GM18951 (cell line): ENCODE results near the gene MTG1.
A peak's percentile ranks its signal among the peaks of the same experiment; 100 is the strongest.

Source experiments
- POLR2A ChIP-seq: IDR thresholded peaks from 4 replicates; pipeline ENCODE4 v1.6.1; 2011; ENCODE audit warnings: mild to moderate bottlenecking; ENCODE audit not compliant: insufficient read length, insufficient read depth; ENCODE audit errors: extremely low read depth
- in situ Hi-C: fragments of 300-500 bp; cut with MboI; formaldehyde crosslinking; loops from one replicate; pipeline ENCODE4 v1.12.0; 2022; ENCODE audit warnings: low sequenced_read_pairs, mixed read lengths, inconsistent platforms; ENCODE audit not compliant: unreplicated experiment

MTG1 gene

DNA sequence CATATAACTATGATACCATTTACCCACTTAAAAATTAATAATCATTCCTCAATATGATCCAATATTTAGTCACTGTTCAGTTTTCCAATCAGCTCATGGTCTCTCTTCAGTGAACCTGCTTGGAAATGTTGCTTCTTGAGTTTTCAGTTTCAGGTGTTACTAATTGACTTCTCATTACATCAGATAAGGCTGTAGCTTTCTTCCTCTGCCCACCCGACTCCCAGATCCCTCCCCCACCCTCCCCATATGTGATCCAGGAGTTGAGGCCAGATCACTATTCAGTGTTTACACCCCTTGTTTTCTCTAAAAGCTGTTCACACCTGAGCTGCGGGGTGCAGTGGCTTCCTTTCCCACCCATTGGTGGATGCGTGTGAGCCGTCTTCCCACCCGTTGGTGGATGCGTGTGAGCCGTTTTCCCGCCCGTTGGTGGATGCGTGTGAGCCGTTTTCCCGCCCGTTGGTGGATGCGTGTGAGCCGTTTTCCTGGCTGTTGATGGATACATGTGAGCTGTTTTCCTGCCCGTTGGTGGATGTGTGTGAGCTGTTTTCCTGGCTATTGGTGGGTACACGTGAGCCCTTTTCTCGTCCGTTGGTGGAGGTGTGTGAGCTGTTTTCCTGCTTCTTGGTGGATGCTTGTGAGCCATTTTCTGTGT, 3.2 kb upstream of the MTG1 start:
- TF ChIP-seq POLR2A, result no peak
- in situ Hi-C loops, result no loop called here

- TF ChIP-seq POLR2A, result no peak
- in situ Hi-C loops, result no loop called here
Measured at GRCh38 chr10:133391249-133391635, 2.7 kb upstream of the MTG1 start.

DNA sequence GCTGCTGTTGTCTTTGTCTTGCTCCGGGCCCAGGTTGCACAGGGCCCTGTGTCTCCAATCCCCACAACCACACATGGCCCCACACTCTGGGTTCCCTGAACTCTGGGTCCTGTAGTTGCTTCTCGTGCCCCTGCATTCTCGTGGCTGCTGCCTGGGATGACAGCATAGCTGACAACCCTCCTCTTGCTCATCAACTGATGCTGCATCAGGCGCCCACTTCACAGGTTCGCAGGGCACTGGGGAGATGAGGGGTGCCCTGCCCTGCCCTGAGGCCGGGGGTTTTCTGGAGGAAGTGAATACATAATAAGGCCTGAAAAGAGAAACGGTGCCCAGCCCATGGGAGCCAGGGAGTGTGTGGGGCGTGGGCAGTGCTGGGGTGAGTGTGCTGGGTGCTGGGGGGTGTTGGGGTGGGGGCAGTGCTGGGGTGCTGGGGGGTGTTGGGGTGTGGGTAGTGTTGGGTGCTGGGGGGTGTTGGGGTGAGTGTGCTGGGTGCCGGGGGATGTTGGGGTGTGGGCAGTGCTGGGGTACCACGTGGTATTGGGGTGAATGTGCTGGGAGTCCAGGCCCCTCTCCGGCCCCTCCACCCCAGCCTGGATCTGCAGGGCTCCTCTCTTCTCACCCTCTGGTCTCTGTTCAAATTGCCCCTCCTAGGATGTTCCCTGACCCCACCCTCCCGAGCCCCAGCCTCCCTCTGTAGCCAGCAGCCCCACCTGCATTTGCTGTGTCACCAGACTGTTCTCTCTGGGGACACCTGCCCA, 2.0 kb upstream of the MTG1 start:
- in situ Hi-C loops, result no loop called here
- no peak for TF ChIP-seq POLR2A

DNA sequence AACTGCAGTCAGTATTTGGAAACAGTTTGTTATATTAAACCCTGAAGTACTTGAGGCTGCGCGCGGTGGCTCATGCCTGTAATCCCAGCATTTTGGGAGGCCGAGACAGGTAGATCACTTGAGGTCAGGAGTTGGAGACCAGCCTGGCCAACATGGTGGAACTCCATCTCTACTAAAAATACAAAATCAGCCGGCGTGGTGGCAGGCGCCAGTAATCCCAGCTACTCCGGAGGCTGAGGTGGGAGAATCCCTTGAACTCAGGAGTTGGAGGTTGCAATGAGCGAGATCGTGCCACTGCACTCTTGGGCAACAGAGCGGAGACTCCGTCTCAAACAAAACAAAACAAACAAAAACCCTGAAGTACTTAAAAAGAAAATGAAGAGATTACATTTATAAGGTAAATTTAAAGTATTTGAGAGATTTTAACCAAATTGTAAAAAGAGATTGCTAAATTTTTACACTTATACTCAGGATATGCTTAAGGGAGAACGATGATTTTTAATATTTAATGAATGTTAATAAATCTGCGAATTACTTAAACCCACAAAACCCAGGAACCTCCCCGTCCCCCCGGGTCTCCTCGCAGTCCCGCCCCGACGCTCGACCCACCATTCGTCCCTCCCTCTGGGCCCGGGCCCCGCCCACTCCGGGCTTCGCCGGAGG, 425 bp upstream of the MTG1 start:
- in situ Hi-C loops, result no loop called here
- TF ChIP-seq POLR2A, result no peak

DNA sequence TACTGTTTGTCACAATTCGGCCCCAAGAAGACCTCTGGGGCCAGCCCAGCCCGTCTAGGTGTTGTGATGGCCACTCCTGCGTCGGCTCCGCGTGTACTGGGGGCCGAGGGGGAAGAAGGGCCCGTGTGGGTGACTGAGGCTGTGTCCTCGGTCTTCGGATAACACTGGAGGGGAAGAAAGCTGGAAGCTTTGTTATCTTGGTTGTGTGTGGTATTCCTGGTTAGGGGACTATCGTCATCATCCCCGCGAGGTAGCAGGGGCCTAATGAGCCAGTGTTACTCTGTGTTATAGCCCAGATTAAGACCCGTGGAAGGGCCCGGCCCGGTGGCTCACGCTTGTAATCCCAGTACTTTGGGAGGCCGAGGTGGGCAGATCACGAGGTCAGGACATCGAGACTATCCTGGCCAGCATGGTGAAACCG, 854 bp downstream of the MTG1 start:
- in situ Hi-C loops, result no loop called here

DNA sequence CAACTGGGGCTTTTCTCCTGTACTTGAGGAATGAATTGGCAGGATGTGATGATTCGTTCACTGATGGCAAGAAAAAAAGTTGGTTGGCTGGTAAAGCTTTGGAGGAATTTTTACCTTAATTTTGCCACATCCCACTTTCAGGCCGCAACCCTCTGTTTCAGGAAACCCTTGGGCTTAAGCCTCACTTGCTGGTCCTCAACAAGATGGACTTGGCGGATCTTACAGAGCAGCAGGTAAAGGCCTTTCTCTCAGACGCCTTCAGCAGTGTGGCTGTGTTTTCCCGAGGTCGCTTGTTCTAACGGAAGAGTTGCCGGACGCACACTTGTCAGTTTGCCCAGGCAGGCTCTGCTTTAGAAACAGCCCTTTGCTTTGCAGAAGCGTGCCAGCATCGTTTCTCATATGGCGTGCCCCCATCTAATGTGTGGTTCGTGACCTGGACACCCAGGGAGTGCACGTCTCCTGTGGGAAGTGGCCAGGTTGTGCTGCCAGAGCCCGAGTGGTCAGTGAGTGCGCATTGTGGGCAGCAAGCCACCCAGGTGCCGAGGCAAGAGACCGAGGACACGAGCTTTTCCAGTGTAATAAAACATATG, 2.2 kb downstream of the MTG1 start:
- no peak for TF ChIP-seq POLR2A
- in situ Hi-C loops, result no loop called here

More for the DNA sequence above, 854 bp downstream of the MTG1 start:
- no peak for TF ChIP-seq POLR2A

DNA sequence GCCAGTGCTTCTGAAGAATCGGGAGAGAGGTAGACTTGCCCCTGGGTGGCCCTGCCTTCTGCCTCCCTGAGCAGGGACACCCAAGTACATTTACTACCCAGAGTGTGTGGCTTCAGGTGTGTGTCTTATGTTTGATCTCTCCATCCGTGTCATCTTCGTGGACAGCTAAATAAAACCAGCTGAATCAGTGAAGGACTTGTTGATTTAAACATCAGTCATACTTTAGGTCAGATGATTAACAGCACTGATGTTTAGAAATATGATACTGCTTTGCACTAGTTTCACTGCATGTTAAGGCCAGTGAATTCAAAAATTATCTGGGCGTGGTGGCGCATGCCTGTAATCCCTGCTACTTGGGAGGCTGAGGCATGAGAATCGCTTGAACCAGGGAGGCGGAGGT, 4.0 kb downstream of the MTG1 start:
- no peak for TF ChIP-seq POLR2A
- in situ Hi-C loops, result no loop called here

GRCh38 chr10:133399123-133399601, 5.2 kb downstream of the MTG1 start:
- TF ChIP-seq POLR2A, result no peak
- in situ Hi-C loops, result no loop called here

DNA sequence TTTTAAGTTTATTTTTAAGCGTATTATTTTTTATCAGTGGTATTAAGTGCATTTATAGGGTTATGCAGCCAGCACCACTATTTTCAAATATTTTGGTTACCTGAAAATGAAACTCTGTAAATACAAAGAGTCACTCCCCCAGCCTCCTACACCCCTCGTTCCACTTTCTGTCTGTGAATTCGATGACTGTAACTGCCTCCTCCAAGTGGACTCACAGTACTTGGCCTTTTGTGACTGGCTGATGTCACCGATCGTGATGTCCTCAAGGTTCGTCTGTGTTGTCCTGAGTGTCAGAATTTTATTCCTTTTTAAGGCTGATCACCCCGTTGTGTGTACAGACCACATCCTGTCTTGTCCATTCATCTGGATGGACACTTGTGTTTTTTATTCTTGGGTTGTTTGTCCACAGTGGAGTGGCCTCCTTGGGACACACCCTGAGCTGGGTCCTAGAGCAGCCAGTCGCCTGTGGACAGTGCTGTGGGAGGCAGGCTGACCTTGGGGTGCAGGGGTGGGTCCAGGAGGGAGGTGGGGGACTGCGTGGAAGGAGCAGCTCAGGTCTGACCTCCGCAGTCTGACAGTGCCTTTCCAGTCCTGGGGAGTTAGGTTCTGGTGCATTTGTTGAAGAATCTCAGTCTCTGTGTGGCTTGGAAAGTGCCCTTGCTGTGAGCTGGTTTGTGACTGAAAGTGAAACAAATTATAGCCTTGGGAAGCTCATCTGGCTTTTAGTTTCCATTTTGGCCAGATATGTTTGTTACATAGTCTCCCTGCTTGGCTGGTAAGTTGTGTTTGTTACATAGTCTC, 6.9 kb downstream of the MTG1 start:
- TF ChIP-seq POLR2A, result peak; percentile 26
- in situ Hi-C loops, result no loop called here

DNA sequence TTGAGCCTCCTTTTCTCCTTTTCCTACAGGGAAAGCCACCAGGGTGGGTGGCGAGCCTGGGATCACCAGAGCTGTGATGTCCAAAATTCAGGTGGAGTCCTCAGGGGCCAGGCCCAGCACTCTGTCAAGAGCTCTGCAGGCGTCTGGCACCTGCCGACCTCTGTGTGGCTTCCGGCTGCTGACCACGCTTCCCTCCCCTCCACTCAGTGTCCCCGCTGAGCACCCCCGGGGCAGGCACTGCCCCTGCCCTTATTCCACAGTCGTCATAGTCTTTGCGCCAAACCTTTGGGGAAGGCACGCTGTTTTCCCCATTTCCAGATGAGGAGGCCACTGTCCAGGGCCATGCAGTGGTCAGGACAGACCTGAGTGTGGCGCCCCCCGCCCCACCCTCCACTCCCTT, 7.5 kb downstream of the MTG1 start:
- in situ Hi-C loops, result no loop called here

DNA sequence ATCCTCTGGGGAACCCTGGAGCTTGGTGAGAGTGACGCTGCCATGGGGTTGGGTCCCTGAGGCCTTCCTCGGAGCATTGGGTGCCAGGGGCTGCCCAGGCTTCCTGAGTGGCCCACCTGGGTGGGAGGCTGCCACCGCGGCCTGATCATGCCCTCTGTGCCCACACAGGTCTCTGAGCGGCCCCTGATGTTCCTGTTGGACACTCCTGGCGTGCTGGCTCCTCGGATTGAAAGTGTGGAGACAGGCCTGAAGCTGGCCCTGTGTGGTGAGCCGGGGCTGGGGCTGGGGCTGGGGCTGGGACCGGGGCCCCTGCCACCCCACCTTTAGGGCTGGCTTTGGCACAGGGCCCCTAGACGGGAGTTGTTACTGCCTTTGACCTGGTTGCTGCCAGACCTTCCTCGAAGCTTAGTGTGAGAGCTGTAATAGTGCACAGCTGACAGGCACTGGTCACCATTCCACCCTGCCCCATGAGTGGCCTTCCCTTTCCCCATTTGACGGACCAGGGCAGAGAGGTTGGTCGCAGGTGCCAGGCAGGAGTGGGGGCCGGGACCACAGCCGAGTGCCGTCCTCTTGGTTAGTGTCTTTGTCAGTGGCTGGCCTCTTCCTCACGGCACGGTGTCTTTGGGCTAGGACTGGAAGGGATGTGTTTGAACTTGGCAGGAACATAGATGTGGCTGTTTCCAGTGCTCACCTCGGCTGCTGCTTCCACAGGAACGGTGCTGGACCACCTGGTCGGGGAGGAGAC, 8.2 kb downstream of the MTG1 start:
- TF ChIP-seq POLR2A, result no peak
- in situ Hi-C loops, result no loop called here

More for the DNA sequence above, 7.5 kb downstream of the MTG1 start:
- no peak for TF ChIP-seq POLR2A

GRCh38 chr10:133403359-133403758, 9.4 kb downstream of the MTG1 start:
- TF ChIP-seq POLR2A, result no peak
- in situ Hi-C loops, result no loop called here
